H1 (cell line): ENCODE data around the gene SLC35F3. TPM values are rescaled to one million over a fixed set of nuclear protein-coding genes. Genes with fewer than 3 reads are reported as not detected.

Experiments
- ASH2L ChIP-seq: fragments of 200-600, 300-600 bp; sonication (generic); IDR thresholded peaks from one replicate; pipeline ENCODE4 v1.7.1; 2017; ENCODE audit warnings: low read length
- BRCA1 ChIP-seq: IDR thresholded peaks from 2 replicates; pipeline ENCODE4 v1.6.1; 2012; ENCODE audit warnings: low read depth, low read length, improper control_type of control experiment
- HDAC2 ChIP-seq, 2 experiments: fragments of 300-600 bp in 1 of 2; sonication (generic) in 1 of 2; IDR thresholded peaks; 2 replicates each; pipeline ENCODE4 v1.6.1; 2011 to 2012; ENCODE audit warnings: low read depth in 2 of 2, low read length in 2 of 2, mild to moderate bottlenecking in 2 of 2, moderate library complexity in 2 of 2, borderline replicate concordance in 1 of 2, inconsistent platforms in 1 of 2
- KDM1A ChIP-seq: fragments of 200-600, 300-600 bp; sonication (generic); IDR thresholded peaks from 2 replicates; pipeline ENCODE4 v1.7.1; 2016; ENCODE audit warnings: mild to moderate bottlenecking, low read length, borderline replicate concordance
- NANOG ChIP-seq: IDR thresholded peaks from 2 replicates; pipeline ENCODE4 v1.6.1; 2011; ENCODE audit warnings: low read length, low read depth, mild to moderate bottlenecking, inconsistent platforms; ENCODE audit not compliant: insufficient read depth, poor library complexity, severe bottlenecking
- POLR2A ChIP-seq, 2 experiments: IDR thresholded peaks; 1 replicate in 1 of 2; 2 replicates in 1 of 2; pipeline ENCODE4 v1.6.1; 2011; ENCODE audit warnings: low read depth in 2 of 2, low read length in 2 of 2, mild to moderate bottlenecking in 2 of 2; ENCODE audit errors: control extremely low read depth in 1 of 2
- RFX5 ChIP-seq: IDR thresholded peaks from 2 replicates; pipeline ENCODE4 v1.6.1; 2011; ENCODE audit warnings: low read depth, low read length, improper control_type of control experiment, borderline replicate concordance
- RXRA ChIP-seq: IDR thresholded peaks from 2 replicates; pipeline ENCODE4 v1.6.1; 2011; ENCODE audit warnings: low read depth, mild to moderate bottlenecking, low read length, moderate library complexity; ENCODE audit not compliant: insufficient read depth
- SIN3A ChIP-seq, 2 experiments: IDR thresholded peaks in 1 of 2; conservative IDR thresholded peaks in 1 of 2; 2 replicates each; pipeline ENCODE4 v1.6.1; 2011 to 2012; ENCODE audit warnings: low read length in 2 of 2, improper control_type of control experiment in 1 of 2, low read depth in 1 of 2, mild to moderate bottlenecking in 1 of 2
- SIX5 ChIP-seq: IDR thresholded peaks from 2 replicates; pipeline ENCODE4 v1.6.1; 2011; ENCODE audit warnings: mild to moderate bottlenecking, low read depth, low read length
- polyA plus RNA-seq, 7 experiments: library from polyadenylated mRNA; depleted of rRNA in 3 of 7; stranded (reverse) in 5 of 7; unstranded in 2 of 7; fragments of >200 nt in 5 of 7; fragments of 200-250 nt in 2 of 7; gene quantifications; 1 replicate in 5 of 7; 2 replicates in 1 of 7; 4 replicates in 1 of 7; pipeline versions ENCODE4 v1.2.1 to v1.2.3, GENCODE V29; 2011 to 2013; ENCODE audit warnings: missing spikeins in 2 of 7, mixed read lengths in 2 of 7
- total RNA-seq: library from RNA; stranded (reverse); fragmentation: NEBNext Ultra II Directional; extraction: Animal tissue kit (Norgen Biotek cat#: 25700); gene quantifications from 2 replicates; pipeline ENCODE4 v1.2.1, GENCODE V29; 2021
- TF ChIP-seq, protein P1 (sequence below): fragments of 300-600 bp; sonication (generic); IDR thresholded peaks from 2 replicates; pipeline ENCODE4 v1.7.1; 2012; ENCODE audit warnings: low read length, moderate library complexity, mild to moderate bottlenecking, inconsistent platforms; ENCODE audit not compliant: insufficient replicate concordance

Gene SLC35F3
- total and polyA plus RNA-seq, 2 of the 8 experiments (the other 6 are each of a cell fraction or from before 2014, with no cell fraction given), result 0.78 to 1.2 TPM

DNA sequence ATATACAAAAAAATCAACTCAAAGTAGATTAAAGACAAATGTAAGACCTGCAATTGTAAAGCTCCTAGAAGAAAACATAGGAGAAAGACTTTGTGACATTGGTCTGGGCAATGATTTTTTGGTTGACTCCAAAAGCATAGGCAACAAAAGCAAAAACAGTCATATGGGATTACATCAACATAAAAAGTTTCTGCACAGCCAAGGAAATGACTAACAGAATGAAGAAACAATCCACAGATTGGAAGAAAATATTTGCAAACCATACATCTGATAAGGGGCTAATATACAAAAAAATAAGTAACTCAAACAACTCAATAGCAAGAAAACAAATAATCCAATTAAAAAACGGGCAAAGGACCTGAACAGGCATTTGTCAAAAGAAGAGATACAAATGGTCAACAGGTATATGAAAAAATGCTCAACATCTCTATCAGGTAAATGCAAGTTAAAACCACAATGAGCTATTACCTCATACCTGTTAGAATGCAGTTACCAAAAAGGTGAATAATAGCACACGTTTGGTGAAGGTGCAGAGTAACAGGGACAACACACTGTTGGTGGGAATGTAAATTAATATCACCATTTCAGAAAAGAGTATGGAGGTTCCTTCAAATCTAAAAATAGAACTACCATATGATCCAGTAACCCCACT is 295.1 kb downstream of the SLC35F3 start (continued):
- TF ChIP-seq, protein P1, sequence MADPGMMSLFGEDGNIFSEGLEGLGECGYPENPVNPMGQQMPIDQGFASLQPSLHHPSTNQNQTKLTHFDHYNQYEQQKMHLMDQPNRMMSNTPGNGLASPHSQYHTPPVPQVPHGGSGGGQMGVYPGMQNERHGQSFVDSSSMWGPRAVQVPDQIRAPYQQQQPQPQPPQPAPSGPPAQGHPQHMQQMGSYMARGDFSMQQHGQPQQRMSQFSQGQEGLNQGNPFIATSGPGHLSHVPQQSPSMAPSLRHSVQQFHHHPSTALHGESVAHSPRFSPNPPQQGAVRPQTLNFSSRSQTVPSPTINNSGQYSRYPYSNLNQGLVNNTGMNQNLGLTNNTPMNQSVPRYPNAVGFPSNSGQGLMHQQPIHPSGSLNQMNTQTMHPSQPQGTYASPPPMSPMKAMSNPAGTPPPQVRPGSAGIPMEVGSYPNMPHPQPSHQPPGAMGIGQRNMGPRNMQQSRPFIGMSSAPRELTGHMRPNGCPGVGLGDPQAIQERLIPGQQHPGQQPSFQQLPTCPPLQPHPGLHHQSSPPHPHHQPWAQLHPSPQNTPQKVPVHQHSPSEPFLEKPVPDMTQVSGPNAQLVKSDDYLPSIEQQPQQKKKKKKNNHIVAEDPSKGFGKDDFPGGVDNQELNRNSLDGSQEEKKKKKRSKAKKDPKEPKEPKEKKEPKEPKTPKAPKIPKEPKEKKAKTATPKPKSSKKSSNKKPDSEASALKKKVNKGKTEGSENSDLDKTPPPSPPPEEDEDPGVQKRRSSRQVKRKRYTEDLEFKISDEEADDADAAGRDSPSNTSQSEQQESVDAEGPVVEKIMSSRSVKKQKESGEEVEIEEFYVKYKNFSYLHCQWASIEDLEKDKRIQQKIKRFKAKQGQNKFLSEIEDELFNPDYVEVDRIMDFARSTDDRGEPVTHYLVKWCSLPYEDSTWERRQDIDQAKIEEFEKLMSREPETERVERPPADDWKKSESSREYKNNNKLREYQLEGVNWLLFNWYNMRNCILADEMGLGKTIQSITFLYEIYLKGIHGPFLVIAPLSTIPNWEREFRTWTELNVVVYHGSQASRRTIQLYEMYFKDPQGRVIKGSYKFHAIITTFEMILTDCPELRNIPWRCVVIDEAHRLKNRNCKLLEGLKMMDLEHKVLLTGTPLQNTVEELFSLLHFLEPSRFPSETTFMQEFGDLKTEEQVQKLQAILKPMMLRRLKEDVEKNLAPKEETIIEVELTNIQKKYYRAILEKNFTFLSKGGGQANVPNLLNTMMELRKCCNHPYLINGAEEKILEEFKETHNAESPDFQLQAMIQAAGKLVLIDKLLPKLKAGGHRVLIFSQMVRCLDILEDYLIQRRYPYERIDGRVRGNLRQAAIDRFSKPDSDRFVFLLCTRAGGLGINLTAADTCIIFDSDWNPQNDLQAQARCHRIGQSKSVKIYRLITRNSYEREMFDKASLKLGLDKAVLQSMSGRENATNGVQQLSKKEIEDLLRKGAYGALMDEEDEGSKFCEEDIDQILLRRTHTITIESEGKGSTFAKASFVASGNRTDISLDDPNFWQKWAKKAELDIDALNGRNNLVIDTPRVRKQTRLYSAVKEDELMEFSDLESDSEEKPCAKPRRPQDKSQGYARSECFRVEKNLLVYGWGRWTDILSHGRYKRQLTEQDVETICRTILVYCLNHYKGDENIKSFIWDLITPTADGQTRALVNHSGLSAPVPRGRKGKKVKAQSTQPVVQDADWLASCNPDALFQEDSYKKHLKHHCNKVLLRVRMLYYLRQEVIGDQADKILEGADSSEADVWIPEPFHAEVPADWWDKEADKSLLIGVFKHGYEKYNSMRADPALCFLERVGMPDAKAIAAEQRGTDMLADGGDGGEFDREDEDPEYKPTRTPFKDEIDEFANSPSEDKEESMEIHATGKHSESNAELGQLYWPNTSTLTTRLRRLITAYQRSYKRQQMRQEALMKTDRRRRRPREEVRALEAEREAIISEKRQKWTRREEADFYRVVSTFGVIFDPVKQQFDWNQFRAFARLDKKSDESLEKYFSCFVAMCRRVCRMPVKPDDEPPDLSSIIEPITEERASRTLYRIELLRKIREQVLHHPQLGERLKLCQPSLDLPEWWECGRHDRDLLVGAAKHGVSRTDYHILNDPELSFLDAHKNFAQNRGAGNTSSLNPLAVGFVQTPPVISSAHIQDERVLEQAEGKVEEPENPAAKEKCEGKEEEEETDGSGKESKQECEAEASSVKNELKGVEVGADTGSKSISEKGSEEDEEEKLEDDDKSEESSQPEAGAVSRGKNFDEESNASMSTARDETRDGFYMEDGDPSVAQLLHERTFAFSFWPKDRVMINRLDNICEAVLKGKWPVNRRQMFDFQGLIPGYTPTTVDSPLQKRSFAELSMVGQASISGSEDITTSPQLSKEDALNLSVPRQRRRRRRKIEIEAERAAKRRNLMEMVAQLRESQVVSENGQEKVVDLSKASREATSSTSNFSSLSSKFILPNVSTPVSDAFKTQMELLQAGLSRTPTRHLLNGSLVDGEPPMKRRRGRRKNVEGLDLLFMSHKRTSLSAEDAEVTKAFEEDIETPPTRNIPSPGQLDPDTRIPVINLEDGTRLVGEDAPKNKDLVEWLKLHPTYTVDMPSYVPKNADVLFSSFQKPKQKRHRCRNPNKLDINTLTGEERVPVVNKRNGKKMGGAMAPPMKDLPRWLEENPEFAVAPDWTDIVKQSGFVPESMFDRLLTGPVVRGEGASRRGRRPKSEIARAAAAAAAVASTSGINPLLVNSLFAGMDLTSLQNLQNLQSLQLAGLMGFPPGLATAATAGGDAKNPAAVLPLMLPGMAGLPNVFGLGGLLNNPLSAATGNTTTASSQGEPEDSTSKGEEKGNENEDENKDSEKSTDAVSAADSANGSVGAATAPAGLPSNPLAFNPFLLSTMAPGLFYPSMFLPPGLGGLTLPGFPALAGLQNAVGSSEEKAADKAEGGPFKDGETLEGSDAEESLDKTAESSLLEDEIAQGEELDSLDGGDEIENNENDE, result no peak
- TF ChIP-seq NANOG (no peak), POLR2A (IDR thresholded peaks at IDR 0.05; ENCODE audit: control extremely low read depth in 1 of 2, low read depth in 2 of 2, low read length in 2 of 2) (no peak), ASH2L (no peak), HDAC2 (IDR thresholded peaks at IDR 0.05; ENCODE audit: borderline replicate concordance in 1 of 2, low read depth in 2 of 2, low read length in 2 of 2) (no peak), KDM1A (no peak), SIX5 (no peak), RFX5 (no peak), BRCA1 (no peak), SIN3A (conservative IDR thresholded peaks at IDR 0.05 in 1 of 2, IDR thresholded peaks at IDR 0.05 in 1 of 2; ENCODE audit: low read depth in 1 of 2, low read length in 2 of 2) (no peak), RXRA (no peak)
